Measurements from ENCODE around the gene FNDC7. TPM values are rescaled to one million over a fixed set of nuclear protein-coding genes. Genes with fewer than 3 reads are reported as not detected.

Gene FNDC7
- total and polyA plus RNA-seq, 9 donors, result 0.13 to 0.22 (median 0.15) TPM; not detected in 6

DNA sequence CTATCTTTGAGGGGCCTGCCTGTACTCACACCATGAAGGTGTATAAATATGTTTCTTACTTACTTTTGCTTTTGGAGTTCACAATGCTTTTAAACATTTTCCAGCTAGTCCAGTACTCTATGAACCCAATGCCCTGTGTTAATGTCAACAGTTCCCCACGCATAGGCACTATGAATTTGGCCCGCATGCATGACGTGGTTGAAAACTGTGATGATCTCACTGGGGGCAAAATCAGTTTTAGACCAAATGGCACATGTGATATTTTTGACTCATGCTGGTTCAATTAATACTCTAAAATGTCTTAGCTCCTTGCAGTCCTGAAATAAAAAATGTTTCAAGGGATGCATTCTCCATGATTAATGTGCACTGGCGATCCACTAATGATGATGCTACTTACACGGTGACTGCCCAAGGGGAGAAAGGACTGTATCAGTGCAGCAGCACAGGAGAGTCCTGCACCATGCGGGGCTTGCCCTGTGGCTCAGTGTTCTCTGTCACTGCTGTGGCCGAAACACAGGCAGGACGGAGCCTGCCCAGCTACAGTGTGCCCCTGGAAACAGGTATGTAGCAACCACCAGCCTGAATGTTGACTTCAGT lies 15.7 kb downstream of the FNDC7 start:
- intact Hi-C loops (cut with DNase I), result no loop called here
- Histone ChIP-seq H3K27ac (no peak overlapping the region), H3K9me3 (no peaks in the 10 kb centered on the region), H3K4me3 (no peak overlapping the region), H3K36me3 (no peaks in the 10 kb centered on the region), H3K4me1 (ENCODE audit: insufficient read depth) (no peaks in the 10 kb centered on the region), H3K27me3 (no peaks in the 10 kb centered on the region)
- WGBS, 3 donors, result 86 to 90% (median 88%) methylated on average over 8 of the region's 8 CpGs
- TF ChIP-seq EP300 (IDR thresholded peaks at IDR 0.05), result no peak
- DNase-seq, result no peak

DNA sequence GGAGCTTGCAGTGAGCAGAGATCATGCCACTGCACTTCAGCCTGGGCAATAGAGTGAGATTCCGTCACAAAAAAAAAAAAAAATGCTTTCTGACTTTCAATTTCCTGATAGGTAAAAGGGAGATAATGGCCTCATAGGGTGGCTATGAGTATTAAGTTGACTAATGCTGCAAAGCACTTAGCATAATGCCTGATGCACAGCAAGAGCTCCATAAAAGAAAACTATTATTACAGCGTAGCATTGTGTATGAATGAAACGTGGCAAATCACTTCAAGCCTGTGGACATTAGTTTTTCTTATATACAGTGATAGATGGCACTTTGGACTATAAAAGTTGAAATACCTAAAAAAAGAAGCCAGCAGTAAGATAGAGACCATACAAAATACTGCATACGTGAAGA lies 16.8 kb downstream of the FNDC7 start:
- intact Hi-C loops (cut with DNase I), result no loop called here
- H3K4me1 ChIP-seq (ENCODE audit: insufficient read depth), result no peaks in the 10 kb centered on the region
- no peak for TF ChIP-seq EP300 (IDR thresholded peaks at IDR 0.05)
- no peak for TF ChIP-seq POLR2A (IDR thresholded peaks at IDR 0.05)
- TF ChIP-seq, protein P1, sequence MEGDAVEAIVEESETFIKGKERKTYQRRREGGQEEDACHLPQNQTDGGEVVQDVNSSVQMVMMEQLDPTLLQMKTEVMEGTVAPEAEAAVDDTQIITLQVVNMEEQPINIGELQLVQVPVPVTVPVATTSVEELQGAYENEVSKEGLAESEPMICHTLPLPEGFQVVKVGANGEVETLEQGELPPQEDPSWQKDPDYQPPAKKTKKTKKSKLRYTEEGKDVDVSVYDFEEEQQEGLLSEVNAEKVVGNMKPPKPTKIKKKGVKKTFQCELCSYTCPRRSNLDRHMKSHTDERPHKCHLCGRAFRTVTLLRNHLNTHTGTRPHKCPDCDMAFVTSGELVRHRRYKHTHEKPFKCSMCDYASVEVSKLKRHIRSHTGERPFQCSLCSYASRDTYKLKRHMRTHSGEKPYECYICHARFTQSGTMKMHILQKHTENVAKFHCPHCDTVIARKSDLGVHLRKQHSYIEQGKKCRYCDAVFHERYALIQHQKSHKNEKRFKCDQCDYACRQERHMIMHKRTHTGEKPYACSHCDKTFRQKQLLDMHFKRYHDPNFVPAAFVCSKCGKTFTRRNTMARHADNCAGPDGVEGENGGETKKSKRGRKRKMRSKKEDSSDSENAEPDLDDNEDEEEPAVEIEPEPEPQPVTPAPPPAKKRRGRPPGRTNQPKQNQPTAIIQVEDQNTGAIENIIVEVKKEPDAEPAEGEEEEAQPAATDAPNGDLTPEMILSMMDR (IDR thresholded peaks at IDR 0.05), result no peak
- no peaks in the 10 kb centered on the region for H3K27me3 ChIP-seq
- H3K36me3 ChIP-seq, result no peaks in the 10 kb centered on the region
- WGBS, 3 donors, result 86 to 93% (median 87%) methylated on average over 4 of the region's 4 CpGs
- DNase-seq, result no peak
- no peak overlapping the region for H3K4me3 ChIP-seq
- H3K27ac ChIP-seq, result no peak overlapping the region
- H3K9me3 ChIP-seq, result no peaks in the 10 kb centered on the region

DNA sequence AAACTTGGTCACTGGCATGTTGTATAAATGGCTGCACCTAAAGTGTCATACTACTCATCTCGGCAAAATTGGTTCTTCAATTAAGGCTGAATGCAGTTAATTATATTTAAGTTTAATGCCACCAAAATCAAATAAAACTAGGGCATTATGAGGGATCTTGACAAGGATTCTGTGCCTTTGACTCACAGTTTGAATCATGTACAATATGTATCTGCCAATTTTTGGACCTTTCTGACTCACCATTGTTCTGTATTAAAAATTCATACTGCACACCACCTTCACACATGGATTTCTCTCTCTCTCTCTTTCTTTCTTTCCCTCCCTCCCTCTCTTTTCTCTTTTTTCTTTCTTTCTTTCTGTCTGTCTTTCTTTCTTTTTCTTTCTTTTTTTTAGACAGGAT lies 19.7 kb downstream of the FNDC7 start:
- TF ChIP-seq POLR2A (IDR thresholded peaks at IDR 0.05) (no peak), EP300 (IDR thresholded peaks at IDR 0.05) (no peak)
- TF ChIP-seq, protein P1 (IDR thresholded peaks at IDR 0.05), result no peak
- no peaks in the 10 kb centered on the region for H3K36me3 ChIP-seq
- H3K4me1 ChIP-seq (ENCODE audit: insufficient read depth), result no peaks in the 10 kb centered on the region
- 90 to 94% (median 90%) methylated on average over 1 of the region's 1 CpG for WGBS, 3 donors
- no peak for DNase-seq
- no peak overlapping the region for H3K27ac ChIP-seq
- no peak overlapping the region for H3K4me3 ChIP-seq
- intact Hi-C loops (cut with DNase I), result no loop called here
- H3K9me3 ChIP-seq, result no peaks in the 10 kb centered on the region
- H3K27me3 ChIP-seq, result no peaks in the 10 kb centered on the region

DNA sequence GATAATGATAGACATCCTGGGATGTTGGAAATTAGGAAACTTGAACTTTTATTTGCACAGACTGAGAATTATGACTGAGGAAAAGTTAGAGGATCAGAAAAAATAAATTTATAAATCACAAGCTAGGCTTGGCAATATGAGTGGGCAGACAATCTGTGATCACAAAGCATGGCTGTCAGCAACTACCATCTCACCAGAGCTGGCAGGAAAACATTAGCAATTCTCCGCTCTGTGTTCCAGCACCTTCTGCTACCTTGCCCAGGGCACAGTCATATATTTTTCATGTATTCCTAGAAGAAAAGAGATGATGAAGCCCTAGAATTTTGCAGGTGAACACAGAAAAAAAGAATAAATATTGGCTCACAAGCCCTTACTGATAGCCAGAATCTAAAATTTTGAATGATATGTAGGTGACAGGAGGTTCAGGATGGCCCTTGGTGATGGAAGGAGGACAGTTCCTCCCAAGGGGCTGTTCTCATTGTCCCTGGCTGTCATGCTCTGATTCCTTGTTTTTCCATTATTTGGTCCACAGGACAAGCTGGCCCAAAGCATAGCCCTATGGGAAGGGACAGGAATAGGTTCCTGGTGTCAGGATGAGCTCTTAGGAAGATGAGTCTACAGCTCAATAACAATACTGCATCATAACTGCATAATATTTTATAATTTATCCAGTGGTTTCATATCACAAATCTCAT lies 21.6 kb downstream of the FNDC7 start:
- H3K27ac ChIP-seq, result no peak overlapping the region
- no peak for DNase-seq
- no peaks in the 10 kb centered on the region for H3K36me3 ChIP-seq
- no peaks in the 10 kb centered on the region for H3K4me1 ChIP-seq (ENCODE audit: insufficient read depth)
- H3K9me3 ChIP-seq, result no peaks in the 10 kb centered on the region
- H3K4me3 ChIP-seq, result no peak overlapping the region
- WGBS, 3 donors, result 94 to 97% (median 94%) methylated on average over 1 of the region's 1 CpG
- no peaks in the 10 kb centered on the region for H3K27me3 ChIP-seq
- intact Hi-C loops (cut with DNase I), result no loop called here
- TF ChIP-seq POLR2A (IDR thresholded peaks at IDR 0.05) (no peak), EP300 (IDR thresholded peaks at IDR 0.05) (no peak)
- TF ChIP-seq, protein P1 (IDR thresholded peaks at IDR 0.05), result no peak

DNA sequence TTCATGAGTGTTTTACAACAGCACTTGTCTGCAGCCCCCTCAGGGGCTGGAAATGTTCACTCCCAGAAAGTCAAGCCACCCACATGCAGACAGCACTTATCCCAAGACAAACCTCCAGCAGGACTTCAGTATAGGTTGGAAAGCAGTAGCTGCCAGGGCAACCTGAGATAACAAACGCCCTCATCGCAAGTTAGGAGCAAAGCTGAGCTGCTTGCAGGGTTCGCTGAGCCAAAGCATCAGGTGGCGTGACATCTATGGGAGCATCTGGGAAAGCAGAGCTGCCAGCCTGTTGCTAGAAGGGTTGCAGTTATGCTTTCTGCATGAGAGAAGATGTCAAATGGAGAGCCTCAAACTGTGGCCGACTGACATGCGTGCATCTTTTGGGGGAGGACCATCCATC lies 29.5 kb downstream of the FNDC7 start:
- Histone ChIP-seq H3K27me3 (no peaks in the 10 kb centered on the region), H3K36me3 (no peaks in the 10 kb centered on the region), H3K27ac (no peak overlapping the region), H3K9me3 (no peaks in the 10 kb centered on the region), H3K4me3 (no peak overlapping the region), H3K4me1 (ENCODE audit: insufficient read depth) (no peaks in the 10 kb centered on the region)
- intact Hi-C loops (cut with DNase I), result loop anchor here in 2 of 4 donors (5.0 to 10.0 kb wide), 2 partner anchors 45 to 47 kb away; partner anchors contain the start of gene PRPF38B (in 1 of the 2)
- whole genome bisulfite sequencing, 3 donors, result 62 to 65% (median 62%) methylated on average over 6 of the region's 6 CpGs
- DNase-seq, result no peak
- TF ChIP-seq POLR2A (IDR thresholded peaks at IDR 0.05), result no peak
- TF ChIP-seq, protein P1 (IDR thresholded peaks at IDR 0.05), result no peak
- TF ChIP-seq EP300 (IDR thresholded peaks at IDR 0.05), result no peak
